GM18520 (cell line): Measurements from ENCODE around the gene ERH.
A peak's percentile ranks its signal among the peaks of the same experiment; 100 is the strongest.

Experiments used
- ATAC-seq: cut with Tn5 transposase; IDR thresholded peaks from one replicate; pipeline ENCODE4 v1.9.1; 2021; ENCODE audit not compliant: unreplicated experiment

The ERH gene

GRCh38 chr14:69356903-69357543 lies 41.1 kb downstream of the ERH start:
- no peak for ATAC-seq

- no peak for ATAC-seq
These were observed 42.4 kb downstream of the ERH start for GRCh38 chr14:69355607-69356281.

- ATAC-seq: no peak
These were observed 42.9 kb downstream of the ERH start for GRCh38 chr14:69355154-69355597.

GRCh38 chr14:69354383-69355153 lies 43.5 kb downstream of the ERH start:
- peak; percentile 79 for ATAC-seq

- ATAC-seq: no peak
These were observed 44.9 kb downstream of the ERH start for GRCh38 chr14:69353168-69353567.

GRCh38 chr14:69351911-69352310 lies 46.2 kb downstream of the ERH start:
- ATAC-seq: no peak

GRCh38 chr14:69351385-69351784 lies 46.7 kb downstream of the ERH start:
- no peak for ATAC-seq

- ATAC-seq: no peak
These were observed 47.2 kb downstream of the ERH start for GRCh38 chr14:69350892-69351291.

- no peak for ATAC-seq
These were observed 48.9 kb downstream of the ERH start for GRCh38 chr14:69349091-69349777.

- no peak for ATAC-seq
These were observed 51.4 kb downstream of the ERH start for GRCh38 chr14:69346710-69347109.

- no peak for ATAC-seq
These were observed 52.7 kb downstream of the ERH start for GRCh38 chr14:69345402-69345801.

GRCh38 chr14:69344171-69344570 lies 53.9 kb downstream of the ERH start:
- no peak for ATAC-seq

- no peak for ATAC-seq
These were observed 55.1 kb downstream of the ERH start for GRCh38 chr14:69342928-69343525.

- no peak for ATAC-seq
These were observed 58.7 kb downstream of the ERH start for GRCh38 chr14:69339426-69339825.

- ATAC-seq: no peak
These were observed 60.1 kb downstream of the ERH start for GRCh38 chr14:69337984-69338383.

- no peak for ATAC-seq
These were observed 62.7 kb downstream of the ERH start for GRCh38 chr14:69335371-69335771.

GRCh38 chr14:69334576-69334975 lies 63.5 kb downstream of the ERH start:
- no peak for ATAC-seq

GRCh38 chr14:69333791-69334337 lies 64.2 kb downstream of the ERH start:
- ATAC-seq: no peak

GRCh38 chr14:69332782-69333395 lies 65.2 kb downstream of the ERH start:
- ATAC-seq: no peak

GRCh38 chr14:69331206-69331605 lies 66.9 kb downstream of the ERH start:
- ATAC-seq: no peak
